Small intestine (tissue), 7 donors: ENCODE measurements around the gene ENDOV. TPM values are rescaled to one million over a fixed set of nuclear protein-coding genes. Genes with fewer than 3 reads are reported as not detected.
A peak's percentile ranks its signal among the peaks of the same experiment; 100 is the strongest.

ENCODE experiments used
- DNase-seq, 2 donors: peaks; one replicate each; pipeline versions ENCODE4 v3.0.0 to v3.0.0-alpha.2; 2013
- FAIRE-seq: peaks from 2 replicates; lab custom pipeline; 2012; peaks lifted over from hg19 to GRCh38; lab: Jason Lieb, UNC
- H3K27ac ChIP-seq, 3 donors: one replicate each; pipeline ENCODE4 v1.5.1; 2013; ENCODE audit warnings: low read length in 2 of 3, mild to moderate bottlenecking in 2 of 3, control low read depth in 1 of 3, inconsistent platforms in 1 of 3, low read depth in 1 of 3, moderate library complexity in 1 of 3
- H3K27me3 ChIP-seq, 3 donors: one replicate each; pipeline ENCODE4 v1.6.1; 2013; ENCODE audit warnings: low read length in 3 of 3, inconsistent platforms in 1 of 3; ENCODE audit not compliant: control insufficient read depth in 3 of 3, insufficient read depth in 3 of 3
- H3K36me3 ChIP-seq, 3 donors: one replicate each; pipeline ENCODE4 v1.6.1; 2013; ENCODE audit warnings: low read length in 3 of 3, inconsistent platforms in 1 of 3, low read depth in 1 of 3, mild to moderate bottlenecking in 1 of 3, moderate library complexity in 1 of 3; ENCODE audit not compliant: control insufficient read depth in 3 of 3, insufficient read depth in 2 of 3
- H3K4me1 ChIP-seq, 3 donors: one replicate each; pipeline ENCODE4 v1.6.1; 2013; ENCODE audit warnings: low read length in 2 of 3, inconsistent platforms in 1 of 3, low read depth in 1 of 3, mild to moderate bottlenecking in 1 of 3, moderate library complexity in 1 of 3; ENCODE audit not compliant: control insufficient read depth in 3 of 3, insufficient read depth in 2 of 3
- H3K4me3 ChIP-seq, 3 donors: one replicate each; pipeline ENCODE4 v1.5.1; 2013; ENCODE audit warnings: low read length in 3 of 3, control low read depth in 1 of 3, inconsistent platforms in 1 of 3, low read depth in 1 of 3, mild to moderate bottlenecking in 1 of 3, moderate library complexity in 1 of 3
- H3K9me3 ChIP-seq, 2 donors: one replicate each; pipeline ENCODE4 v1.6.1; 2013; ENCODE audit warnings: low read depth in 1 of 2, low read length in 1 of 2; ENCODE audit not compliant: control insufficient read depth in 2 of 2, insufficient read depth in 1 of 2
- WGBS, 3 donors: extraction: QIAGEN DNeasy Blood & Tissue Kit; methylation state at CpG; one replicate each; pipeline ENCODE4 v1.1.7; 2013; 5-methylcytosine and 5-hydroxymethylcytosine counted together
- polyA plus RNA-seq, 4 donors: library from polyadenylated mRNA; stranded (reverse) in 3 of 4; unstranded in 1 of 4; fragments of 200-250 nt in 3 of 4; fragments of 120-200 nt in 1 of 4; gene quantifications; one replicate each; pipeline versions ENCODE4 v1.2.1 to v1.2.3, GENCODE V29; 2013
- donor health status: healthy with polysubstance abuse.
- donor health status: control.
- donor health status: control.
- donor health status: Bipolar disorder and iron deficiency.
- donor health status: healthy.

Gene ENDOV
- polyA plus RNA-seq, 4 donors = 13.6 to 39.6 (median 29.1) TPM

DNA sequence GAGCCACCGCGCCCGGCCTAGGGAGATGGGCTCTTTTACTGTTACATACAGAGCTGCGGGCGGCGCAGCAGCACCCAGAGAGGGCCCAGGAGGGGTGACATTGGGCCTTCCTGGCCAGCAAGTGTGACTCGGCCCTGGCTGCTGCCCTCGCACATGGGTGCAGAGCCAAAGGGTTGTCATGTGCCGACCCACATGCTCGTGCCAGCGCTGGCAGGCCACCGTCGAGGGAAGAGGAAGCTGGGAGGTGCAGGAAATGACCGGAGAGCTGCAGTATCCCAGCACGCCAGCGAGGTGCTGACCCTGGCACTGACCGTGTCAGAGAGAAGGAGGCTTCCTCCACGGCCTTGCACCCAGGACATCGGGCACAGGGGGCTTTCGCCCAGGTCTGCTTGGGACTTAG, 8.0 kb downstream of the ENDOV start:
- FAIRE-seq = no peak
- no peak overlapping the region for H3K27ac ChIP-seq

DNA sequence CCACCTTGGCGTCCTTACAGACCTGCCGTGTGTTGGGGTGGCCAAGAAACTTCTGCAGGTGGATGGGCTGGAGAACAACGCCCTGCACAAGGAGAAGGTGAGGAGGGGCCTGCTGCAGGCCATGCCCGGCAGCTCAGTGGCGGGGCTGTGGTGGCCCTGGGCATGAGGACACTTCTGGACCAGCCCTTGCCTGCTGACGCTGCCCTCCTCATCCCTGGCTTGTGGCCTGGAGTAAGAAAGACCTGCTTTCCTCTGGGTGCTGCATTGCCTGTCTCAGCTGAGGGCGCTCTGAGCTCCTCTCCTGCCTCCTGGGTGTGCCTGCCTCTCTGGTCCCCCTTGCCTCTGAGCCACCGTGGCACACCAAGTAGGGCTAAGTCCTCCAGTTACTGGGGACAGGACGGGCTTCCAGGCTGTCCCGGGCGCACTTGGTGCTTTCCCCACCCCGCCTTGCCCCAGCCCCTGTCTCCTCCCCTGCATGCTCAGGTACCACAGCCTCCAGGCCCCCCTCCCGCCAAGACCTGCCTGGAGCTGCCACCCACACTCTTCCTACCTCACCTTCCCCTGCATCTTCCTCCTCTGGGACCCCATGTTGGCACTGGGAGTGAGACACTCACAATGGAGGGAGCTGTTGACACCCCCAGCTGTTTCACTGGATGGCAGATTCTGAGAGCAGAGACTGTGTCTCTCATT, 8.7 kb downstream of the ENDOV start:
- Histone ChIP-seq H3K9me3 (no peaks in the 10 kb centered on the region), H3K36me3 (peaks cover 0 to 33% (median 0%) of the 10 kb centered on the region in 3 donors), H3K27ac (no peak overlapping the region), H3K4me1 (no peaks in the 10 kb centered on the region), H3K4me3 (no peak overlapping the region), H3K27me3 (no peaks in the 10 kb centered on the region)
- WGBS, 3 donors = 44 to 73% (median 45%) methylated on average over 10 to 13 of the region's 13 CpGs
- FAIRE-seq (no peak), DNase-seq (no peak)

More for the DNA sequence above, 8.0 kb downstream of the ENDOV start:
- H3K36me3 ChIP-seq = peaks cover 0 to 33% (median 2%) of the 10 kb centered on the region in 3 donors
- 76 to 78% (median 78%) methylated on average over 20 of the region's 20 CpGs for WGBS, 3 donors
- no peaks in the 10 kb centered on the region for H3K4me1 ChIP-seq
- no peaks in the 10 kb centered on the region for H3K27me3 ChIP-seq
- no peaks in the 10 kb centered on the region for H3K9me3 ChIP-seq
- DNase-seq = no peak
- no peak overlapping the region for H3K4me3 ChIP-seq

DNA sequence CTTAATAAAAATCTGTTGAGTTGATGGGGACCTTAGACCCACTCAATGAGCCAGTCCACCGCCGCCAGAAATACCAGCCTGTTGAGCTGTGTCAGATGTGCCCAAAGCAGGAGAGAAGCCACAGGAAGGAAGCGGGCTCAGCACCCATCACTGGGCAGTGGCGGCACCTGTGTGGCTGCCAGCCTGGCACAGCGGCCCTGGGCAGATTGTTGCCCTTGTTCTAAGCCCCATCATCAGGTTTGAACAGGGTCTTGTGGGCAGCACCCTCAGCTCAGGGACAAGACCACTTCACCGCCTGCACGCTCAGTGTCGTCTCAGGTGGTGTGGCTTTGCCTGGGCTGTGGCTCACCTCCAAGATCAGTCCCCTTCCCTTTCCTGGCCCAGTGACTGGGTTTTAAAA, 9.3 kb downstream of the ENDOV start:
- Histone ChIP-seq H3K27ac (no peak overlapping the region), H3K4me3 (no peak overlapping the region), H3K36me3 (peaks cover 0 to 36% (median 0%) of the 10 kb centered on the region in 3 donors), H3K27me3 (no peaks in the 10 kb centered on the region), H3K9me3 (no peaks in the 10 kb centered on the region), H3K4me1 (no peaks in the 10 kb centered on the region)
- DNase-seq (no peak), FAIRE-seq (no peak)
- WGBS, 3 donors = 66 to 83% (median 75%) methylated on average over 8 of the region's 8 CpGs

DNA sequence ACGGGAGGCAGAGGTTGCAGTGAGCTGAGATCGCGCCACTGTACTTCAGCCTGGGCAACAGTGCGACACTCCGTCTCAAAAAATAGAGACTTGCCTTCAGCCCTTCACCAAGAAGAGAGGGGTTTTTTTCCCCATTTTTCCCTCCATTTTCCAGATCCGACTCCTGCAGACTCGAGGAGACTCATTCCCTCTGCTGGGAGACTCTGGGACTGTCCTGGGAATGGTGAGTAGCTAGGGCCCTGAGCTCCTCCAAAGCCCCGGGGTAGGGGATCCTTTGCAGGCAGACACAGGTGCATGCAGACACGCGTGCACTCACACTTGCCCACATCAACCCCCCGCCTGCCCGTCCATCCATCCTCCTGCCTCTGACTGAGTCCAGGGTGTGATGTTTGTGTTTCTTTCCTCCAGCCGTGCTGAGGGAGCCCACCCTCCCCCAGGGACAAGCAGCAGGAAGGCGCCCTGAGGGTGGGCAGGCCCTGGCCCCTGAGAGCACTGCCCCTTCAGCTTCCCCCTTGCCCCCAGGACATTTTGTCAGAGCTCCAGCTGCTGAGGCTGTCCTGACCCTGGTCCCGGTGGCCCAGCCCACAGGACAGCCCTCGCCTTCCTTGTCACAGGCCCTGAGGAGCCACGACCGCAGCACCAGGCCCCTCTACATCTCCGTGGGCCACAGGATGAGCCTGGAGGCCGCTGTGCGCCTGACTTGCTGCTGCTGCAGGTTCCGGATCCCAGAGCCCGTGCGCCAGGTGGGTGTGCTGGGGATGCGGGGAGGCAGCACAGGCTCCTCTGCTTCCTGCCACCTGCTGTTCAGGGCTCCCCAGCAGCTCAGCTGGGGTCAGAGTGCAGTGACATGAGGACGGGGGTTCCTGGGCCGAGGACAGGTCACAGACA, 10.2 kb downstream of the ENDOV start:
- no peaks in the 10 kb centered on the region for H3K4me1 ChIP-seq
- WGBS, 3 donors = 75 to 80% (median 76%) methylated on average over 27 of the region's 27 CpGs
- FAIRE-seq = no peak
- H3K27me3 ChIP-seq = no peaks in the 10 kb centered on the region
- H3K4me3 ChIP-seq = no peak overlapping the region
- no peaks in the 10 kb centered on the region for H3K9me3 ChIP-seq
- no peak overlapping the region for H3K27ac ChIP-seq
- DNase-seq = no peak
- peaks cover 0 to 38% (median 0%) of the 10 kb centered on the region in 3 donors for H3K36me3 ChIP-seq

DNA sequence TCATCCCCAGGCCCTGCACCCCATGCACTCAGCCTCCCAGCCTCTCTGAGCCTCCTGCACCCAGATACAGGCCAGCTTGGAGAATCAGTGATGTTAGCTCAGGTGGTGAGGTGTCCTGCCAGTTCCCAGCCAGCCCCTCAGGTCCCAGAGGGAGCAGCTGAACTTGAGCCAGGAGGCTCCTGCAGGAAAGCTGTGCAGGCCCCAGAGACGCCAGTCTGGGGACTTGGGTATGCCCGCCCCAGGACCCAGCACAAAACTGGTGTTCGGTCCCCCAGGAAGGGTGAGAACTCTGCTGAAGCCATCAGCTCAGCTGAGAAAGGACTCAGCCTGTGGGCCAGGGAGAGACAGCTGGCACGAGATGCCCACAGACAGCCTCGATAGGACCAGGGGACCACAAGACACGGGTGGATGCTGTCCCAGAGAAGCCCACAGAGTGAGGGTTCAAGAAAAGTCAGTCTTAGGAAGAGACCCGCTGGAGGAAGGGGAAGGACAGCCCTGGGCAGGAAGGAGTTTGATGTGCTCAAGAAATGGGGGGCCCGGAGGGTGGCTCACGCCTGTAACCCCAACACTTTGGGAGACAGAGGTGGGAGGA, 11.0 kb downstream of the ENDOV start:
- FAIRE-seq (no peak), DNase-seq (no peak)
- WGBS, 3 donors = 85 to 89% (median 88%) methylated on average over 9 of the region's 9 CpGs
- Histone ChIP-seq H3K27me3 (no peaks in the 10 kb centered on the region), H3K4me3 (no peak overlapping the region), H3K9me3 (no peaks in the 10 kb centered on the region), H3K36me3 (peaks cover 0 to 46% (median 0%) of the 10 kb centered on the region in 3 donors), H3K4me1 (no peaks in the 10 kb centered on the region), H3K27ac (no peak overlapping the region)

DNA sequence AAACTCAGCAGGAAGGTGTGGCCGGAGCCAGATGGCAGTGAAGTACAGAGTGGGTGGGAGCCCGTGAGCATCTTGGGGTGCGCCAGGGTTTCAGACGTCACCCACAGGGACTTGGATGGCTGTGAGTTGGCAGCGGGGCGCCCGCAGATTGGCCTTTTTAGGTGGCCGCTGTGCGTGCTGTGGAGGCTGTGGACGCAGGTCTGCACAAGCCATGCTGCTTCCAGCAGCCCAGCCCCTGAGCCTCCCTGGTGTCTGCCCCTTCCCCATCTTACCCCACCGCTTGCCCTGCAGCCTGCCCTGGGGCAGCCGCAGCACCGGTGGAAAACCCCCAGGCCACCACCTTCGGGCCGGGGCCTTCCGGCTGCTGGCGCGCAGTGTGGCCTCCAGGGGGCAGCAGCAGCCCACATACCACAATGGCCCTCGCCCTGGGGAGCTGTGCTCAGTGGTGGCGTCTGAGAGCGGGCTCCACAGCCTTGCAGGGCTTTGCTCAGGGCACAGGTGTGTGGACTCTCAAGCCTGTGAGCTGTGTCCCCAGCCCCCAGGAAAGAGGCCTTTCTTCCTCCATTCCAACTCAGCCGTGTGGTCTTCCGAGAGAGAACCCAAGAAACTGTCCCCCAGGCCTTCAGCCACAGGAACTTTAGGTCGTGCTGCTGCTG, 11.8 kb downstream of the ENDOV start:
- no peak for FAIRE-seq
- H3K4me3 ChIP-seq = no peak overlapping the region
- 38 to 42% (median 40%) methylated on average over 22 to 24 of the region's 24 CpGs for WGBS, 3 donors

DNA sequence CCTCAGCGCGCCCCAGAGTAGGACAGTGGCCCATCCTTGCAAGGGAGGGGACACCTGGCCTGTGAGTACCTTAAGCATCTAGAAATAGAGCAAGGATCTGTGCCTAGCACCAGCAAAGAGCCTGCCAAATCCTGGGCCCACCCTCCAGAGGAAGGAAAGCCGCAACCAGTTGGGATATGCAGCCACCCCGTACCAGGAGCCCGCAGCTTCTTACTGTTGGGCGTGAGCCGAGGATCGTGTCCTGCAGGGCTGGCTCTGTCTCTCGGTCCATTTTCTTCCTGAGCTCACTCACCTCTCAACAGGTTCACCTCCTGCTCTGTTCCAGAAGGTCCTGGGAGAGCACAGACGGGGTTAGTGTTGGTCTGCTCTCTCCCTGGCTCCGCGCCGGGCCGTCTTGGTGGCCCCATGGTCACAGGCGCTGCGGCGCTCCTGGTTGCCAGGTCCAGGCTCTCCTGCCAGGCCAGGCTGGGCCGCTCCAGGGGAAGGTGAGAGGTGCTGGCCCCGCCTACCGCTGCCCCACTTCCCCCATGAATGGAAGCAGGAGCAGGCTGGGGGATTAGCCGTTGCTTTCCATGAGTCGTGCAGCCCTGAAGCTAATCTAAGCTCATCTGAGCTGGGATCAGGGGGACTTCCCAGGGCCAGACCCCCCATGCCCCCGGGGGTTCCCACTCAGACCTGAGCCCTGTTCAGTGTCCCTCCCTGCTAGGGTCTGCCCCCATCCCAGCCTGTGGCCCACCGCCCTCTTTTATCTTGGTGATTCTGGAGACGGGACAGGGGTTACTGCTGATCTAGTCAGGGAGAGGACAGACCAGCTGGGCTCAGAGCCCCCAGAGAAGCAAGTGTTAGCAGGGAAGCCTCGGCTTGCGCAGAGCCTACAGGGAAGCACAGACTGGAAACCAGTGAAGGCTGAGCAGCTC, 12.7 kb downstream of the ENDOV start:
- 89 to 91% (median 90%) methylated on average over 25 to 27 of the region's 27 CpGs for WGBS, 3 donors
- no peak for FAIRE-seq
- no peak for DNase-seq

More for the DNA sequence above, 11.8 kb downstream of the ENDOV start:
- H3K27me3 ChIP-seq = no peaks in the 10 kb centered on the region
- no peak overlapping the region for H3K27ac ChIP-seq
- no peaks in the 10 kb centered on the region for H3K4me1 ChIP-seq
- H3K9me3 ChIP-seq = no peaks in the 10 kb centered on the region
- peak; percentile 66 to 75 for DNase-seq
- peaks cover 0 to 49% (median 0%) of the 10 kb centered on the region in 3 donors for H3K36me3 ChIP-seq

More for the DNA sequence above, 12.7 kb downstream of the ENDOV start:
- no peaks in the 10 kb centered on the region for H3K9me3 ChIP-seq
- H3K27ac ChIP-seq = no peak overlapping the region
- H3K4me3 ChIP-seq = no peak overlapping the region
- no peaks in the 10 kb centered on the region for H3K27me3 ChIP-seq
- H3K36me3 ChIP-seq = peaks cover 0 to 49% (median 0%) of the 10 kb centered on the region in 3 donors
- no peaks in the 10 kb centered on the region for H3K4me1 ChIP-seq
